Neutrophil (primary cell): ENCODE data around the gene ZBTB16.

ENCODE experiments used
- H3K27ac ChIP-seq: fragments of 200-600 bp; sonication (generic); 2 replicates; pipeline ENCODE4 v1.5.1; 2016; ENCODE audit warnings: mild to moderate bottlenecking, moderate library complexity
- H3K27me3 ChIP-seq: fragments of 200-600 bp; sonication (generic); 2 replicates; pipeline ENCODE4 v1.6.0; 2016; ENCODE audit warnings: mild to moderate bottlenecking
- H3K36me3 ChIP-seq: fragments of 200-600 bp; sonication (generic); 2 replicates; pipeline ENCODE4 v1.5.1; 2017
- H3K4me1 ChIP-seq, 2 experiments: fragments of 200-600 bp in 1 of 2; sonication (generic) in 1 of 2; 1 replicate in 1 of 2; 2 replicates in 1 of 2; pipeline versions ENCODE4 v1.5.1 to v1.6.1; 2013 to 2016; ENCODE audit warnings: low read depth in 1 of 2, low read length in 1 of 2, mild to moderate bottlenecking in 1 of 2, moderate library complexity in 1 of 2; ENCODE audit not compliant: control insufficient read depth in 1 of 2, insufficient read depth in 1 of 2
- H3K4me3 ChIP-seq, 2 experiments: fragments of 200-600 bp in 1 of 2; sonication (generic) in 1 of 2; 1 replicate in 1 of 2; 2 replicates in 1 of 2; pipeline ENCODE4 v1.5.1; 2013 to 2016; ENCODE audit warnings: low read depth in 1 of 2, low read length in 1 of 2, mild to moderate bottlenecking in 1 of 2, moderate library complexity in 1 of 2
- H3K9me3 ChIP-seq: fragments of 200-600 bp; sonication (generic); 2 replicates; pipeline ENCODE4 v1.5.1; 2016
- CTCF ChIP-seq: fragments of 200-600 bp; sonication (generic); IDR thresholded peaks from 2 replicates; pipeline ENCODE4 v1.5.1; 2016; ENCODE audit warnings: antibody characterized with exemption

ZBTB16 gene

GRCh38 chr11:114258696-114259095, 199.2 kb downstream of the ZBTB16 start:
- Histone ChIP-seq H3K27ac (peak overlapping the region; percentile 60), H3K4me1 (peaks cover 10 to 12% of the 10 kb centered on the region in 2 experiments), H3K4me3 (peak overlapping the region in 1 of 2 experiments; percentile 7), H3K9me3 (no peaks in the 10 kb centered on the region), H3K36me3 (no peaks in the 10 kb centered on the region), H3K27me3 (peaks cover 17% of the 10 kb centered on the region)
- TF ChIP-seq CTCF = peak; percentile 9

GRCh38 chr11:114259124-114259526, 199.6 kb downstream of the ZBTB16 start:
- H3K9me3 ChIP-seq = no peaks in the 10 kb centered on the region
- no peak for TF ChIP-seq CTCF
- H3K36me3 ChIP-seq = no peaks in the 10 kb centered on the region
- peak overlapping the region; percentile 60 for H3K27ac ChIP-seq
- H3K27me3 ChIP-seq = peaks cover 21% of the 10 kb centered on the region
- peaks cover 10 to 12% of the 10 kb centered on the region in 2 experiments for H3K4me1 ChIP-seq
- peak overlapping the region in 1 of 2 experiments; percentile 7 for H3K4me3 ChIP-seq

GRCh38 chr11:114259551-114259983, 200.1 kb downstream of the ZBTB16 start:
- Histone ChIP-seq H3K9me3 (no peaks in the 10 kb centered on the region), H3K27ac (no peak overlapping the region), H3K36me3 (no peaks in the 10 kb centered on the region), H3K27me3 (peaks cover 25% of the 10 kb centered on the region), H3K4me3 (no peak overlapping the region), H3K4me1 (peaks cover 10 to 12% of the 10 kb centered on the region in 2 experiments)
- TF ChIP-seq CTCF = no peak

- Histone ChIP-seq H3K4me1 (peaks cover 10 to 12% of the 10 kb centered on the region in 2 experiments), H3K27me3 (peaks cover 30% of the 10 kb centered on the region), H3K4me3 (no peak overlapping the region)
Measured at GRCh38 chr11:114260077-114260476, 200.6 kb downstream of the ZBTB16 start.

GRCh38 chr11:114260483-114260882, 201.0 kb downstream of the ZBTB16 start:
- Histone ChIP-seq H3K36me3 (no peaks in the 10 kb centered on the region), H3K27ac (no peak overlapping the region), H3K9me3 (no peaks in the 10 kb centered on the region), H3K27me3 (peaks cover 35% of the 10 kb centered on the region), H3K4me1 (peaks cover 10 to 12% of the 10 kb centered on the region in 2 experiments), H3K4me3 (no peak overlapping the region)
- TF ChIP-seq CTCF = no peak

More at GRCh38 chr11:114260077-114260476, 200.6 kb downstream of the ZBTB16 start:
- H3K9me3 ChIP-seq = no peaks in the 10 kb centered on the region
- no peak overlapping the region for H3K27ac ChIP-seq
- TF ChIP-seq CTCF = no peak
- H3K36me3 ChIP-seq = no peaks in the 10 kb centered on the region
